Measurements from ENCODE around the gene IRF2BP2. TPM values are rescaled to one million over a fixed set of nuclear protein-coding genes. Genes with fewer than 3 reads are reported as not detected.

IRF2BP2 gene
- total RNA-seq, 1 experiment from 2014 or later = 122 TPM

- BruUV-seq (replicated peaks) = no TSS peak
- Histone ChIP-seq H3K27me3 (ENCODE audit: insufficient read depth, low read depth) (no peaks in the 10 kb centered on the region), H3K27ac (no peak overlapping the region), H3K4me3 (no peak overlapping the region), H3K4me1 (replicated peaks; ENCODE audit: insufficient read depth) (no peaks in the 10 kb centered on the region), H2AFZ (no peak overlapping the region), H4K20me1 (ENCODE audit: insufficient read depth) (no peaks in the 10 kb centered on the region), H3K9me3 (ENCODE audit: insufficient read depth, low read depth) (no peaks in the 10 kb centered on the region), H3K36me3 (ENCODE audit: low read depth) (no peaks in the 10 kb centered on the region), H3K79me2 (ENCODE audit: low read depth) (no peaks in the 10 kb centered on the region), H3K4me2 (no peak overlapping the region), H3K9me2 (ENCODE audit: insufficient read depth) (no peaks in the 10 kb centered on the region), H3F3A (ENCODE audit: insufficient read depth, low read depth) (no peaks in the 10 kb centered on the region)
- intact Hi-C loops (cut with micrococcal nuclease; ENCODE audit: unreplicated experiment) = no loop called here
- ChIA-PET POLR2A (ENCODE audit: unreplicated experiment) (no interaction called here), CTCF (interaction anchor here (1.0 kb wide), 1 partner anchor 8 kb away, joined by 5 read pairs; no protein-coding TSS in a partner anchor)
- TF ChIP-seq CTCF (conservative IDR thresholded peaks at IDR 0.05) (no peak), EZH2 (IDR thresholded peaks at IDR 0.05; ENCODE audit: low read depth) (no peak)
- DNase-seq = no peak
These were observed 20.7 kb downstream of the IRF2BP2 start for GRCh38 chr1:234589064-234589800.

- Histone ChIP-seq H3K79me2 (ENCODE audit: low read depth) (no peaks in the 10 kb centered on the region), H4K20me1 (ENCODE audit: insufficient read depth) (no peaks in the 10 kb centered on the region), H3K4me2 (no peak overlapping the region), H3K9me2 (ENCODE audit: insufficient read depth) (no peaks in the 10 kb centered on the region), H3K36me3 (ENCODE audit: low read depth) (no peaks in the 10 kb centered on the region), H3K4me1 (replicated peaks; ENCODE audit: insufficient read depth) (no peaks in the 10 kb centered on the region), H3K4me3 (no peak overlapping the region), H3K27me3 (ENCODE audit: insufficient read depth, low read depth) (no peaks in the 10 kb centered on the region), H3K9me3 (ENCODE audit: insufficient read depth, low read depth) (no peaks in the 10 kb centered on the region), H3F3A (ENCODE audit: insufficient read depth, low read depth) (no peaks in the 10 kb centered on the region), H2AFZ (no peak overlapping the region), H3K27ac (no peak overlapping the region)
- DNase-seq = no peak
- BruUV-seq (replicated peaks) = no TSS peak
- intact Hi-C loops (cut with micrococcal nuclease; ENCODE audit: unreplicated experiment) = no loop called here
- ChIA-PET CTCF (no interaction called here), POLR2A (ENCODE audit: unreplicated experiment) (no interaction called here)
- TF ChIP-seq EZH2 (IDR thresholded peaks at IDR 0.05; ENCODE audit: low read depth) (no peak), CTCF (conservative IDR thresholded peaks at IDR 0.05) (no peak)
These were observed 21.6 kb downstream of the IRF2BP2 start for GRCh38 chr1:234588386-234588785.

DNA sequence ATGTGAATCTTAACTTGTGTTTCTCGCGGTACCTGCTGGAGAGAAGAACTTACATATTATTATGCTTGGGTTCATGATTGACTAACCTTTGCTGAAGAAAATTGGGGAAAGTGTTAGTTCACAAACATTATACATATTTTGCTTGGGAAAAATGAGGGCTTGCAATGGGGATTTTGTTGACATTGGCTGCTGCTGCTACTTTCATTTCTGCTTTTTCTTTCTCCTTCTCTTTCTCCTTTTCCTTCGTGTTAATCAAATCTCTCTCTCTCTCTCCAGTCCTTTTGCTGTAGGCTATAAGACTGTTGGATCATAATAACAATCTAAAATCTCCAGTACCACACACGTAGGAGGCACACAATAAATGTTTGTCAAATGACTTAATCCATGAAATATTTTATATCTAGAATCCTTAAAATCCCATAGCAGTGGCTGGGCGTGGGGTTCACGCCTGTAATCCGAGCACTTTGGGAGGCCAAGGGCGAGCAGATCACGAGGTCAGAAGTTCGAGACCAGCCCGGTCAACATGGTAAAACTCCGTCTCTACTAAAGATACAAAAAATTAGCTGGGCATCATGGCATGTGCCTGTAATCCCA, 23.0 kb downstream of the IRF2BP2 start:
- H4K20me1 ChIP-seq (ENCODE audit: insufficient read depth) = no peaks in the 10 kb centered on the region
- no peak for DNase-seq
- no peak for TF ChIP-seq EZH2 (IDR thresholded peaks at IDR 0.05; ENCODE audit: low read depth)
- TF ChIP-seq CTCF (conservative IDR thresholded peaks at IDR 0.05) = no peak
- no peak overlapping the region for H3K4me3 ChIP-seq
- no peaks in the 10 kb centered on the region for H3K79me2 ChIP-seq (ENCODE audit: low read depth)
- no peak overlapping the region for H3K4me2 ChIP-seq
- BruUV-seq (replicated peaks) = no TSS peak
- ChIA-PET POLR2A (ENCODE audit: unreplicated experiment) (no interaction called here), CTCF (no interaction called here)
- no peaks in the 10 kb centered on the region for H3K36me3 ChIP-seq (ENCODE audit: low read depth)
- intact Hi-C loops (cut with micrococcal nuclease; ENCODE audit: unreplicated experiment) = no loop called here
- H3K27me3 ChIP-seq (ENCODE audit: insufficient read depth, low read depth) = no peaks in the 10 kb centered on the region
- H3F3A ChIP-seq (ENCODE audit: insufficient read depth, low read depth) = no peaks in the 10 kb centered on the region
- H3K9me2 ChIP-seq (ENCODE audit: insufficient read depth) = no peaks in the 10 kb centered on the region
- H3K9me3 ChIP-seq (ENCODE audit: insufficient read depth, low read depth) = no peaks in the 10 kb centered on the region
- no peak overlapping the region for H3K27ac ChIP-seq
- H2AFZ ChIP-seq = no peak overlapping the region
- no peaks in the 10 kb centered on the region for H3K4me1 ChIP-seq (replicated peaks; ENCODE audit: insufficient read depth)

Measured in PC-9 (cell line).